ENCODE results near the gene VPS39. TPM values are rescaled to one million over a fixed set of nuclear protein-coding genes. Genes with fewer than 3 reads are reported as not detected.

The VPS39 gene
- total and polyA plus RNA-seq, 2 donors (not counting 3 experiments of a cell fraction or from before 2014, with no cell fraction given) = 56.5 to 56.7 TPM

DNA sequence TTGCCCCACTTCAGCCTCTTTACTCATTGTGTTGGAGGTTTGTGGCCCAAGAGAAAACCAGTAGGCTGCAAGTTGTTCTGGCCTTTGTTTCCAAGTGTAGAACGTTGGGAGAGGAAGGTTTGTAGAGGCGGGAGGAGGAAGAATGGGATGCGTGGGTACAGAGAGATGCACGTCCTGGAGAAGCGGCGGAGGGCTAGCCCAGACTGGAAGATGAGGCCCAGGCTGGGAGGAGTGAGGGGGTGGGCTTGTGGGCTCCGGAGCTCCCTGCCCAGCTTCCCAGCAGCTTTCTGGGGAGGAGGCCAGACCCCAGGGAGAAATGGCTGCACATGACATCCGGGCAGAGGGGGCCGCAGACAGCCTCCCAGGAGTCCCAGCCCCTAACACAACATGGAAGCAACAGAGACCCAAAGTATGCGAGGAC lies 57.0 kb downstream of the VPS39 start:
- intact Hi-C loops (cut with micrococcal nuclease) = no loop called here

DNA sequence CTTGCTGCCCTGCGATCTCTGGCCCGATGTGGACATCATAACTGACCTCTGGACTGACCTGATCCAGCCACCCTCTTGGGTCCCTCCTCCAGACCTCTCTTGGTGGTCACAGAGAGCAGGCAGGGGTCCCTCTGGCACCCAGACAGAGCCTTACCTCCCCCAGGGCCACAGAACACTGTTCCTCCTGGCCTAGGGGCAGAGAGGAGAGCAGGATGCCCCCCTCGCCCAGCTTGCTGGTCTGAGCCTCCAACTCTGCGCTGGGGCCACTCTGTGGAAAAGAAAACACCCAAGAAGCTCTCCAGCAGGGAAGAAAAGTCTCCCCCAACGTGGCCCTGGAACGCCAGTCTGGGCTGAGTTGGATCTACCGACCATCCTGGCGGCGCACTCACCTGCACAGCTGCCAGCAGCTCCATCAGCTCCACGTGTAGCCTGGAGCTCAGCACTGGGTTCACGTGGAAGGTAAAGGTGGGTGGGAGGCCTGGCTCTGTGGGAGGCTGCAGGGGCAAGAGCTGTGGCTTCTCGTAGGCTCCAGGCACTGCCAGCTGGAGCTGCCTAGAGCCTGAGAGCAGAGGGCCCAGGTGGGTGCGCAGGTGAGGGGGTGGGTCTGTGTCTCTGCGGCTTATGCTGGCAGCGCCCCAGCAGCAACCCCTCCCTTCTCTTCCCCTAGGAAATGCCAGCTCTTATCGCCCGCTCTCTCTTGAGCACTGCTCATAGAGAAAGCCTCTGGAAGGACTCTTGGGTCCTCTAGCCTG lies 57.7 kb downstream of the VPS39 start:
- H3K79me2 ChIP-seq (ENCODE audit: control insufficient read depth, insufficient read depth, low read length) = no peaks in the 10 kb centered on the region
- no peaks in the 10 kb centered on the region for H3K9me3 ChIP-seq (replicated peaks; ENCODE audit: control insufficient read depth, insufficient read depth, low read length)
- TF ChIP-seq GATA2 (IDR thresholded peaks at IDR 0.05; ENCODE audit: insufficient read depth, insufficient read length, low read depth, low read length) = no peak
- no peak for TF ChIP-seq FOS (IDR thresholded peaks at IDR 0.05; ENCODE audit: borderline replicate concordance, insufficient read depth, low read length)
- TF ChIP-seq, protein P1, sequence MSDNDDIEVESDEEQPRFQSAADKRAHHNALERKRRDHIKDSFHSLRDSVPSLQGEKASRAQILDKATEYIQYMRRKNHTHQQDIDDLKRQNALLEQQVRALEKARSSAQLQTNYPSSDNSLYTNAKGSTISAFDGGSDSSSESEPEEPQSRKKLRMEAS (IDR thresholded peaks at IDR 0.05; ENCODE audit: insufficient read depth, insufficient read length) = no peak
- TF ChIP-seq, protein P2, sequence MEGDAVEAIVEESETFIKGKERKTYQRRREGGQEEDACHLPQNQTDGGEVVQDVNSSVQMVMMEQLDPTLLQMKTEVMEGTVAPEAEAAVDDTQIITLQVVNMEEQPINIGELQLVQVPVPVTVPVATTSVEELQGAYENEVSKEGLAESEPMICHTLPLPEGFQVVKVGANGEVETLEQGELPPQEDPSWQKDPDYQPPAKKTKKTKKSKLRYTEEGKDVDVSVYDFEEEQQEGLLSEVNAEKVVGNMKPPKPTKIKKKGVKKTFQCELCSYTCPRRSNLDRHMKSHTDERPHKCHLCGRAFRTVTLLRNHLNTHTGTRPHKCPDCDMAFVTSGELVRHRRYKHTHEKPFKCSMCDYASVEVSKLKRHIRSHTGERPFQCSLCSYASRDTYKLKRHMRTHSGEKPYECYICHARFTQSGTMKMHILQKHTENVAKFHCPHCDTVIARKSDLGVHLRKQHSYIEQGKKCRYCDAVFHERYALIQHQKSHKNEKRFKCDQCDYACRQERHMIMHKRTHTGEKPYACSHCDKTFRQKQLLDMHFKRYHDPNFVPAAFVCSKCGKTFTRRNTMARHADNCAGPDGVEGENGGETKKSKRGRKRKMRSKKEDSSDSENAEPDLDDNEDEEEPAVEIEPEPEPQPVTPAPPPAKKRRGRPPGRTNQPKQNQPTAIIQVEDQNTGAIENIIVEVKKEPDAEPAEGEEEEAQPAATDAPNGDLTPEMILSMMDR (IDR thresholded peaks at IDR 0.05; ENCODE audit: extremely low read depth in 1 of 2, insufficient read depth in 1 of 2, low read depth in 1 of 2, low read length in 2 of 2) = no peak
- TF ChIP-seq JUN (IDR thresholded peaks at IDR 0.05; ENCODE audit: borderline replicate concordance, insufficient read depth, insufficient read length, low read depth) = no peak
- no peak for TF ChIP-seq POLR2A (IDR thresholded peaks at IDR 0.05; ENCODE audit: low read depth, low read length)
- TF ChIP-seq EZH2 (IDR thresholded peaks at IDR 0.05; ENCODE audit: borderline replicate concordance, low read depth, low read length, severe bottlenecking) = no peak
- TF ChIP-seq POLR2AphosphoS5 (IDR thresholded peaks at IDR 0.05; ENCODE audit: insufficient read depth, low read depth, low read length) = no peak
- TF ChIP-seq MYC (IDR thresholded peaks at IDR 0.05; ENCODE audit: low read depth, low read length) = no peak
- no peak overlapping the region for H3K27ac ChIP-seq (ENCODE audit: insufficient read depth, low read depth, low read length)
- no peaks in the 10 kb centered on the region for H3K36me3 ChIP-seq (ENCODE audit: control insufficient read depth in 2 of 2, extremely low read depth in 1 of 2, insufficient read depth in 2 of 2, low read length in 2 of 2)
- no peak overlapping the region for H3K4me2 ChIP-seq (ENCODE audit: insufficient read depth, low read length)
- FAIRE-seq (no peak), DNase-seq (ENCODE audit: low read depth, low spot score) (no peak)
- H3K9ac ChIP-seq (replicated peaks; ENCODE audit: extremely low read depth, insufficient read depth, low read length) = no peak overlapping the region
- H4K20me1 ChIP-seq (replicated peaks; ENCODE audit: control insufficient read depth, extremely low read depth, insufficient read depth, low read length) = no peaks in the 10 kb centered on the region
- H3K4me3 ChIP-seq (replicated peaks in 1 of 3; ENCODE audit: insufficient read depth in 1 of 3, low read depth in 1 of 3, low read length in 3 of 3) = no peak overlapping the region
- H3K9me1 ChIP-seq (replicated peaks; ENCODE audit: control insufficient read depth, extremely low read depth, insufficient read depth, low read length) = no peaks in the 10 kb centered on the region
- dilution Hi-C loops (cut with MboI; ENCODE audit: extremely low pct_ligation_motif_present, low sequenced_read_pairs) = no loop called here
- no peaks in the 10 kb centered on the region for H3K4me1 ChIP-seq (ENCODE audit: control insufficient read depth, extremely low read depth, insufficient read depth, low read length)
- no peak overlapping the region for H2AFZ ChIP-seq (ENCODE audit: low read depth, low read length)
- ChIA-PET CTCF (interaction anchor here (1.1 kb wide), 2 partner anchors 16 to 39 kb away, joined by 3 read pairs; no protein-coding TSS in a partner anchor), POLR2A (no interaction called here)
- intact Hi-C loops (cut with micrococcal nuclease) = no loop called here
- BruUV-seq (replicated peaks) = no TSS peak
- no peaks in the 10 kb centered on the region for H3K27me3 ChIP-seq (ENCODE audit: control insufficient read depth in 2 of 2, insufficient read depth in 2 of 2, low read length in 2 of 2)

More for the DNA sequence above, 57.0 kb downstream of the VPS39 start:
- TF ChIP-seq GATA2 (IDR thresholded peaks at IDR 0.05; ENCODE audit: insufficient read depth, insufficient read length, low read depth, low read length) (no peak), POLR2AphosphoS5 (IDR thresholded peaks at IDR 0.05; ENCODE audit: insufficient read depth, low read depth, low read length) (no peak)
- TF ChIP-seq, protein P1 (IDR thresholded peaks at IDR 0.05; ENCODE audit: insufficient read depth, insufficient read length) = no peak
- ChIA-PET CTCF (no interaction called here), POLR2A (no interaction called here)
- dilution Hi-C loops (cut with MboI; ENCODE audit: extremely low pct_ligation_motif_present, low sequenced_read_pairs) = no loop called here
- Histone ChIP-seq H3K4me2 (ENCODE audit: insufficient read depth, low read length) (no peak overlapping the region), H3K4me3 (replicated peaks in 1 of 3; ENCODE audit: insufficient read depth in 1 of 3, low read depth in 1 of 3, low read length in 3 of 3) (no peak overlapping the region), H3K27me3 (ENCODE audit: control insufficient read depth in 2 of 2, insufficient read depth in 2 of 2, low read length in 2 of 2) (no peaks in the 10 kb centered on the region), H3K9ac (replicated peaks; ENCODE audit: extremely low read depth, insufficient read depth, low read length) (no peak overlapping the region), H3K27ac (ENCODE audit: insufficient read depth, low read depth, low read length) (no peak overlapping the region), H3K9me1 (replicated peaks; ENCODE audit: control insufficient read depth, extremely low read depth, insufficient read depth, low read length) (no peaks in the 10 kb centered on the region), H3K9me3 (replicated peaks; ENCODE audit: control insufficient read depth, insufficient read depth, low read length) (no peaks in the 10 kb centered on the region), H2AFZ (ENCODE audit: low read depth, low read length) (no peak overlapping the region), H3K79me2 (ENCODE audit: control insufficient read depth, insufficient read depth, low read length) (no peaks in the 10 kb centered on the region), H3K36me3 (ENCODE audit: control insufficient read depth in 2 of 2, extremely low read depth in 1 of 2, insufficient read depth in 2 of 2, low read length in 2 of 2) (no peaks in the 10 kb centered on the region), H4K20me1 (replicated peaks; ENCODE audit: control insufficient read depth, extremely low read depth, insufficient read depth, low read length) (no peaks in the 10 kb centered on the region), H3K4me1 (ENCODE audit: control insufficient read depth, extremely low read depth, insufficient read depth, low read length) (no peaks in the 10 kb centered on the region)
- DNase-seq (ENCODE audit: low read depth, low spot score) (no peak), FAIRE-seq (no peak)
- BruUV-seq (replicated peaks) = no TSS peak
